Measurements from ENCODE around the gene CCDC182.

The CCDC182 gene

DNA sequence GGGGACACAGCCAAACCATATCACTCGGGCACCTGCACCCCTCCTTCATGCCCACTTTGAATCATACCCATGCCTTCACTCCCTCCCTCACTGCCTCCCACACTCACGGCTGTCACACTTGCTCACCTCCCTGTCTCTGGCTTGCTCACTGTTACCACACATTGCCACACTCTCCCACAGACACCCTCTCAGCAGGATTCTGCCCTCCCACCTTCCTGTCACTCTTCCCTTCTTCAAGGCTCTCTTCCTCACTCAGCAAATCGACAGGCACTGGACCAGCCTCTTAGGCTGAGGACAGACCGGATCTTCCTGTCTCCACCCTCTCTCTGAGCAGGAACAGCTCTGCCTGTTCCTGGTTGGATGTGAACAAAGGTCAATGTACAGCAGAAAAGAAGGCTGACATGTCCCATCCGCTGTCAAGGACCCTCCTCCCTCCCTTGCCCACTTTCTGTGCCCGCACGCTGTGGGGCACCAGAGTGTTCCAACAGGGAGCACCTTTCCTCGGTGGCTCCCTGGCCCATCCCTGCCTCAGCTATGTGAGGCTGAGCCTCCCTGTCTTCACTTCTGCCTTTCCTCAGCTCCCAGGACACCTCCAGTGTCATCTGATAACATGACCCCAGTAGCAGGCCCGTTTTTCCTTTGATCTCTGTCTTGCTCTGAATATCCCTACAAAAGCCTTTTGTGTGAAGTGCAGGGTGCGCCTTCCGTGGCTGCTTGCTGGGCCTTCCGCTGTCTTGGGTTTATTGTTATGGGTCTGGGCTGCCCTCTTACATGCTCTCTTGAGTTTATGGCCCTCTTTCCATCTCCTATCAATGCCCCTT lies 47.0 kb downstream of the CCDC182 start:
- no peak for DNase-seq (ENCODE audit: low read depth in 2 of 2)

GRCh38 chr17:57697197-57697596 lies 47.9 kb downstream of the CCDC182 start:
- DNase-seq (ENCODE audit: low read depth in 2 of 2), result no peak

GRCh38 chr17:57696050-57696449 lies 49.0 kb downstream of the CCDC182 start:
- no peak for DNase-seq (ENCODE audit: low read depth in 2 of 2)

Data from stimulated activated CD4-positive, alpha-beta T cell treated with anti-CD3 and anti-CD28 coated beads, Interleukin-1b, Interleukin-23, amount 100 ng/mL, for 4 hours (primary cell).